ENCODE data around the gene ERF.

DNA sequence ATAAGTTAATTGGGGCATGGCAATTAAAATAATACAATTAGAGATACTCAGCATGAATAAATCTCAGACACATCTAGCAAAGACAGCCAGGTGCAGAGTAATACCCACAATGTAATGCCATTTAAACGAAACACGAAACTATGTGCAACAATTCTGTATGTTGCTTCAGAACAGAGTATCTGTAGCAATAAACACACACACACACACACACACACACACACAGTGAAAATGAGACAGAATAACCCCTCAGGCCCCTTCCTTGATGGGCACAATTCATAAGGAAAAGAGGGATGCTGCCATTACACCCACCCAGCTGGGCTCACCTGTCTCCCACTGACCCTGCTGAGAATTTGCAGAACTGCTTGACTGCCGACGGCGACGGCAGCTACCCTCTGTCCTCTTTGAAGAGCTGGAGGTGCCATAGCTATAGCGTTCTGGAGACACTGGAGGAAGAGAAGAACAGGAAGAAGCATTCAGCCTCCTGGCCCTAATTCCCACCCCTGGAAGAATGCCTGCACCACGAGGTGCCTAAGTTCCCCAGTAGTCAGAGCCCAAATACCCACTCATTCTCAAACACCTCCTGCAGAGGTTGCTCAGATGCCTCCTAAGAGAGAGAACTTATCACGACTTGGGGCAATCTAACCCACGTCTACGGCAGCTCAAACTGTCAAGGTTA, 40.0 kb downstream of the ERF start:
- TF ChIP-seq JUND (IDR thresholded peaks at IDR 0.05) (no peak), POLR2AphosphoS5 (IDR thresholded peaks at IDR 0.05; ENCODE audit: low read depth, low read length) (no peak)
